ENCODE results near the gene LAMA5.

DNA sequence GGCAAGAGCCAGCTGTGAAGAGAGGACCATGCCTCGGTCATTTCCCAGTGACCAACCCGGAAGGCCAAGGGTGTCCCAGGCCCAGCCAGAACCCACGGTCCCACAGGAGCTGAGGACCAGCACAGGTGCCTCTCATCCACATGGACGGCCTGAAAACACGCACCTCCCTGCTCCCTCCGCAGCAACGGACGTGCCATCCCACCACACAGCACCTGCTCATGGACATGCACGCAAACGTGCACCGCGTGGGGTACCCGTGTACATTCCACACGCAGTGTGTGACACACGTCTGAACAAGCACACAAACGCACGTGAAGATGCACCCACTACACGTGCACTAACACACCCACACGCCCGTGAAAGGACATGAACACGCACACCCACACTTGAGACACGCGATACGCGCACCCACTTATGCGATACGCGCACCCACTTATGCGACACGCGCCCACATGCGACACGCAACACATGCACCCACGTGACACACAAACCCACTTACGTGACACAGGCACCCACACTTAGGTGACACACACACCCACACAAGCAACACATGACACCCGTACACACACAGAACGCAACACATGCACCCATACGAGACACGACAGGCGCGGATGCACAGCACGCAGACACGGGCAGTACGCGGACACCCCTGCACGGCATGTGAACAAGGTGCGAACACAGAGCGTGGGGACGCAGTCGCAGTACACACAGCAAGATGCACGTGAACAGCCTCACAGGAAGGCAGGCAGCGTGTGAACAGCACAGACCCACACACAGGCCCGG, 30.1 kb downstream of the LAMA5 start:
- TF ChIP-seq, protein P1, sequence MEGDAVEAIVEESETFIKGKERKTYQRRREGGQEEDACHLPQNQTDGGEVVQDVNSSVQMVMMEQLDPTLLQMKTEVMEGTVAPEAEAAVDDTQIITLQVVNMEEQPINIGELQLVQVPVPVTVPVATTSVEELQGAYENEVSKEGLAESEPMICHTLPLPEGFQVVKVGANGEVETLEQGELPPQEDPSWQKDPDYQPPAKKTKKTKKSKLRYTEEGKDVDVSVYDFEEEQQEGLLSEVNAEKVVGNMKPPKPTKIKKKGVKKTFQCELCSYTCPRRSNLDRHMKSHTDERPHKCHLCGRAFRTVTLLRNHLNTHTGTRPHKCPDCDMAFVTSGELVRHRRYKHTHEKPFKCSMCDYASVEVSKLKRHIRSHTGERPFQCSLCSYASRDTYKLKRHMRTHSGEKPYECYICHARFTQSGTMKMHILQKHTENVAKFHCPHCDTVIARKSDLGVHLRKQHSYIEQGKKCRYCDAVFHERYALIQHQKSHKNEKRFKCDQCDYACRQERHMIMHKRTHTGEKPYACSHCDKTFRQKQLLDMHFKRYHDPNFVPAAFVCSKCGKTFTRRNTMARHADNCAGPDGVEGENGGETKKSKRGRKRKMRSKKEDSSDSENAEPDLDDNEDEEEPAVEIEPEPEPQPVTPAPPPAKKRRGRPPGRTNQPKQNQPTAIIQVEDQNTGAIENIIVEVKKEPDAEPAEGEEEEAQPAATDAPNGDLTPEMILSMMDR (IDR thresholded peaks at IDR 0.05) = no peak
- TF ChIP-seq EZH2 (IDR thresholded peaks at IDR 0.05) = no peak

Measured in neural progenitor cell (in vitro differentiated cells).